HG02852 (cell line): ENCODE results near the gene TGFB1.
A peak's percentile ranks its signal among the peaks of the same experiment; 100 is the strongest.
"Not testable (repeated sequence)": the region's sequence is repeated elsewhere in the genome, so short reads cannot be mapped to it uniquely, and the experiment has no call there.

Experiments used
- ATAC-seq: cut with Tn5 transposase; IDR thresholded peaks from one replicate; pipeline ENCODE4 v1.9.1; 2021; ENCODE audit warnings: mild to moderate bottlenecking, moderate library complexity; ENCODE audit not compliant: unreplicated experiment

Gene TGFB1

GRCh38 chr19:41304706-41305483 is 48.8 kb downstream of the TGFB1 start:
- no peak for ATAC-seq

- ATAC-seq: no peak
These were observed 49.8 kb downstream of the TGFB1 start for GRCh38 chr19:41303954-41304353.

- ATAC-seq: peak; percentile 56
These were observed 50.9 kb downstream of the TGFB1 start for GRCh38 chr19:41302624-41303351.

GRCh38 chr19:41300555-41300954 is 53.2 kb downstream of the TGFB1 start:
- no peak for ATAC-seq

GRCh38 chr19:41299755-41300089 is 54.0 kb downstream of the TGFB1 start:
- no peak for ATAC-seq

- ATAC-seq: no peak
These were observed 54.5 kb downstream of the TGFB1 start for GRCh38 chr19:41299046-41299754.

- ATAC-seq: no peak
These were observed 55.3 kb downstream of the TGFB1 start for GRCh38 chr19:41298348-41298964.

- ATAC-seq: peak; percentile 77
These were observed 55.9 kb downstream of the TGFB1 start for GRCh38 chr19:41297628-41298347.

GRCh38 chr19:41296433-41296871 is 57.3 kb downstream of the TGFB1 start:
- no peak for ATAC-seq

GRCh38 chr19:41295499-41295898 is 58.2 kb downstream of the TGFB1 start:
- ATAC-seq: no peak

GRCh38 chr19:41294393-41294792 is 59.3 kb downstream of the TGFB1 start:
- no peak for ATAC-seq

- ATAC-seq: not testable (repeated sequence)
These were observed 63.9 kb downstream of the TGFB1 start for GRCh38 chr19:41289814-41290213.

GRCh38 chr19:41288673-41289530 is 64.8 kb downstream of the TGFB1 start:
- no peak for ATAC-seq
